Medulla oblongata (tissue), 1 donor: ENCODE measurements around the gene REC114.
"Not testable (repeated sequence)": the region's sequence is repeated elsewhere in the genome, so short reads cannot be mapped to it uniquely, and the experiment has no call there.

Source experiments
- DNase-seq: peaks from one replicate; pipeline ENCODE4 v3.0.0-alpha.2; 2015; ENCODE audit errors: extremely low spot score

REC114 gene

DNA sequence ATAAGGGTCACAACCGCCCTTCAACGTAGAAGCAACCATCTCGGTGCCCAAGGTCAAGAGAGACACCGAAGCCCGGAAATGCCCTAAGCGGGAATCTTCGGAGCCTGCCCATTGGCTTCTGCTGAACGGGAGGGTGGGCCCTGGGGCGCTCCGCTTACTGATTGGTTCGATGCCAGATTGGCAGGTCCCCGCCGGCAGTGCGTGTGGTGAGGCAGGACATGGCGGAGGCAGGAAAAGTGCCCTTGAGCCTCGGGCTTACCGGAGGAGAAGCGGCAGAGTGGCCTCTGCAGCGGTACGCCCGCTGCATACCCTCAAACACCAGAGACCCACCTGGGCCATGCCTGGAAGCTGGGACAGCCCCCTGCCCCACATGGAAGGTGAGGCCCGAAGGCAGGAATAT is at the start of gene REC114:
Gene REC114, plus strand, starts transcription at position 197 of the 400 bp plus-strand sequence. Its CDS starts 22 bp downstream, at position 219.
- no peak for DNase-seq

DNA sequence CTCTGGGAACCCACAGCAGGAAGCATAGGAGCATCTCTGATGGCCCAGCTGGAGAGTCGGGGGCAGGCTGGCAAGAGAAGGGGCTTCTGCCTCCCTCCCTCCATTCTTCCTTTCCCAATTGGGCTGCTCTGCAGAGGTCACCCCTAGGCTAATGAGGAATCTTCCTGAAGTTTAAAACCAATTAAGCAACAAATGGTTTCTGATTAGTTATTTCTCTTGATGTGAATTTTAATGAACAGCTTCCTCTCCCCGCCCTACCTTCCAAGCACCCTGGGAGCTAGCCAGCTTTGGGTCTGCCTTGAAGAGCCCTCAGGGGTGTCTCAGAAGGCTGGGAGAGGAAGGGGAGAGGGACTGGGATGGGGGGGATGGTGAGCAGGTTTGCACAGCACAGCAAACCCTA is 49.6 kb upstream of the REC114 start:
- no peak for DNase-seq

GRCh38 chr15:73394782-73395181 is 48.2 kb upstream of the REC114 start:
- no peak for DNase-seq

- DNase-seq = no peak
These were observed 47.3 kb upstream of the REC114 start for GRCh38 chr15:73395671-73396070.

- DNase-seq = no peak
These were observed 45.5 kb upstream of the REC114 start for GRCh38 chr15:73397461-73397860.

DNA sequence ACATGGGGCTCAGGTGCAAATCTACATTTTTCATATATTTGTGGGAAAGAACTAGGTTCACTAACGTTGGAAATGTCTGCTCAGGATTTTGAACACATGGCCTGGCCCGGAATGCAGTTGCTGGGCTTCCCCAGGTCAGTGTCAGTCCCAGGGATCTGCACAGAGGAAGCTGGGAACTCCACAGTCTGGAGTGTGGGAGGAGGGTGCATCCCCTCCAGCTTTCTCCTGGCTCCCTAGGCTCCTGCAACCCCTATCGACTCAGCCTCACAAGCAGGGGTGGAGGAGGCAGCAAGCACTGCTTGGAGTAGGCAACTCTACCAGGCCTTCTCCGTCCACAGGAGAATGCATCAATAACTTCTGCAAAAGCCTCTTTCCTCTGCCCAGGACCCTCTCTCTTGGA is 44.1 kb upstream of the REC114 start:
- DNase-seq = no peak

DNA sequence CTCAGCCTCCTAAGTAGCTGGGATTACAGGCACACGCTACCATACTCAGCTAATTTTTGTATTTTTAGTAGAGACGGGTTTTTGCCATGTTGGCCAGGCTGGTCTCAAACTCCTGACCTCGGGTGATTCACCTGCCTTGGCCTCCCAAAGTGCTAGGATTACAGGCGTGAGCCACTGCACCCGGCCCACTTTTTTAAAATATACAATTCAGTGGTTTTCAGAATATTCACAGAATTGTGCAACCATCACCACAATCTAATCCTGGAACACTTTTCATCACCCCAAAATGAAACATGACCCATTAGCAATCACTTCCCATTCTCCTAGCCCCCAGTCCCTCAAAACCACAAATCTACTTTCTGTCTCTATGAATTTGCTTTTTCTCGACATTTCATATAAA is 42.7 kb upstream of the REC114 start:
- DNase-seq = not testable (repeated sequence)

GRCh38 chr15:73403171-73403570 is 39.8 kb upstream of the REC114 start:
- no peak for DNase-seq

- no peak for DNase-seq
These were observed 28.1 kb upstream of the REC114 start for GRCh38 chr15:73414876-73415275.

- no peak for DNase-seq
These were observed 18.5 kb upstream of the REC114 start for GRCh38 chr15:73424506-73424905.

DNA sequence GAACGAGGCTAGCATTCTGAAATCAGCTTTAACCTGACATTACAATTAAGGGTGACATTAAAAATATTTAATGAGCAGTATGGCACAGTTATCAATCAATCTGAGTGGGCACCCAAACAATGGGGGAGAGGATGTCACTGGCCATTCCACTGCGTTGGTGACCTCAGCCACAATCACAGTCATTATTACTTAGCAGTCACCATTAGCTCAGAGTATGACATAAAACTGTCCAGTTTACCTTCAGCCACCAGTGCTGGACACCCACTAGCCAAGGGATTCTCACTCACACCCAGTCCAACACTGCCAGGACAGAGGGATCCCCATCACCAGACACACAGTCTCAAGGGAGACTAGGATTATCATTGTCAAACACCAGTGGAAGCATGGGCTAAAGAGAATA is 17.5 kb upstream of the REC114 start:
- no peak for DNase-seq

GRCh38 chr15:73426323-73426994 is 16.5 kb upstream of the REC114 start:
- DNase-seq = no peak

GRCh38 chr15:73431329-73431728 is 11.6 kb upstream of the REC114 start:
- DNase-seq = not testable (repeated sequence)

- DNase-seq = no peak
These were observed 9.1 kb upstream of the REC114 start for GRCh38 chr15:73433873-73434272.

- DNase-seq = no peak
These were observed 6.4 kb upstream of the REC114 start for GRCh38 chr15:73436613-73437012.

- DNase-seq = no peak
These were observed 5.3 kb upstream of the REC114 start for GRCh38 chr15:73437543-73438109.

DNA sequence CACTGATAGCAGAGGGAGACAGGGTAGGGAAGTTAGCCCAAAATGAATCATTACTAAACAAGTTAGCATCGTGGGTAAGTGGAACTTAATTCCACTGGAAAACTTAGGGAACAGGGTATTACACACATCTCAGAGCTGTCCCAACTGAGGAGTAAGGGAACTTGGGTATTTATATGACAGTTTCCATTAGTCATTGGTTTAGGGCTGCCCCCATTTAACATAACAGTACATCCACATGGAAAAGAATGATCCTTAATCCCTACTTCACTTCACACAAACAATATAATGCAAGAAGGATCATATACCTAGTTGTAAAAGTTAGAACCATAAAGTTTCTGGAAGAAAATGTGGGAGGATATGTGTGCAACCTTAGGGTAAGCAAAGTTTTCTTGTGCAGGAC is 4.3 kb upstream of the REC114 start:
- no peak for DNase-seq

DNA sequence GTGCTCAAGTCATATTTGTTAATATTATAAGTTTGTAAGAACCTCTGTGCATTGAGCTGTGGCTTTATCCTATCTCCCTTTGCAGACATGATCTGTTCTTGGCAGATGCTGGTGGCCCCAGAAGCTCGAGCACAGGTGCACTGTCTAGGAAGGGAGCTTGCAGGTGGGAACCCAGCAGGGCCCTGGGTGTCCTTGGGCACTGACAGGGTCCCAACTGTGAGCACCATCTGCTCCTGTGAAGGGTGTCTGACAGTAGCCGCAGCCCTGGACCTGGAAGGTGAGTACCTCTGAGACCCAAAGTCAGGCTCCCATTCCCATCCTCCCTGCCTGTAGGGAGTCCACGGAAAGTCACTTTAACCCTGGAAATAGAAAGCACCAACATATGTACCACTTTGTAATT is 2.4 kb upstream of the REC114 start:
- no peak for DNase-seq

- DNase-seq = no peak
These were observed 543 bp upstream of the REC114 start for GRCh38 chr15:73442421-73442820.

GRCh38 chr15:73447471-73447870 is 4.5 kb downstream of the REC114 start:
- not testable (repeated sequence) for DNase-seq

DNA sequence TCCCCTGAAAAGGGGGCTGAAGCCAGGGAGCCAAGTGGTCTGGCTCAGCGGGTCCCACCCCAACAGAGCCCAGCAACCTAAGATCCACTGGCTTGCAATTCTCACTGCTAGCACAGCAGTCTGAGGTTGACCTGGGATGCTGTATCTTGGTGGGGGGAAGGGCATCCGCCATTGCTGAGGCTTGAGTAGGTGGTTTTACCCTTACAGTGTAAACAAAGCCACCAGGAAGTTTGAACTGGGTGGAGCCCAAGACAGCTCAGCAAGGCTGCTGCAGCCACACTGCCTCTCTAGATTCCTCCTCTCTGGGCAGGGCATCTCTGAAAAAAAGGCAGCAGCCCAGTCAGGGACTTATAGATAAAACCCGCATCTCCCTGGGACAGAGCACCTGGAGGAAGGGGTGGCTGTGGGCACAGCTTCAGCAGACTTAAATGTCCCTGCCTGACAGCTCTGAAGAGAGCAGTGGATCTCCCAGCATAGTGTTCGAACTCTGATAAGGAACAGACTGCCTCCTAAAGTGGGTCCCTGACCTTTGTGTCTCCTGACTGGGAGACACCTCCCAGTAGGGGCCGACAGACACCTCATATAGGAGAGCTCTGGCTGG is 5.3 kb downstream of the REC114 start:
- DNase-seq = not testable (repeated sequence)

- not testable (repeated sequence) for DNase-seq
These were observed 7.0 kb downstream of the REC114 start for GRCh38 chr15:73449980-73450379.

DNA sequence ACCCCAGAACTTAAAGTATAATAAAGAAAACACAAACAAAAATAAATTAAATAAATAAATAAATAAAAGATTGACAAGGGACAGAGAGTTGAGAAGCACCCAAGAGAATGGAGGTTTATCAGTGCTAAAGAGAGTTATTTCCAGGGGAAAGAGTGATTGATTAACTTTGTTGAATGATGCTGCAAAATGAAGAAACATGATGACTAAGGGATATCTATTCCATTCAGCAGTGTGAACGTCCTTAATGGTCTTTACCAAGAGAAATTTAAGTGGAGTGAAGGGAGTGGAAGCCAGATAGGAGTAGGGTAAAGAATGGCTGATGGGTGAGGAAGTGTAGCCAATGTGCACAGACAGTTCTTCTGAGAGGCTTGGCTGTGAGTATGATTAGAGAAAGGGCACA is 11.1 kb downstream of the REC114 start:
- DNase-seq = no peak
